Natural killer cell treated with Interleukin-12 subunit alpha and Interleukin-12 subunit beta and Interleukin-15 and Interleukin-18, amount 100 ng/mL, for 72 hours (primary cell): Measurements from ENCODE around the gene PAXIP1. TPM values are rescaled to one million over a fixed set of nuclear protein-coding genes. Genes with fewer than 3 reads are reported as not detected.

Source experiments
- ATAC-seq, 2 donors: fragments of 150-1000 bp; cut with Tn5 transposase in 1 of 2; sonication (Bioruptor Pico), chemical (Tn5 transposase) in 1 of 2; 2 replicates each; pipeline ENCODE4 v1.10.0; 2021
- DNase-seq: peaks from one replicate; pipeline ENCODE4 v3.0.0; 2022; ENCODE audit warnings: low spot score
- H3K27ac Mint-ChIP-seq, 2 donors: 1 replicate in 1 of 2; 2 replicates in 1 of 2; pipeline ENCODE4 v1.8.0; 2022; ENCODE audit warnings: mixed read lengths in 2 of 2, mild to moderate bottlenecking in 1 of 2, moderate library complexity in 1 of 2
- H3K27me3 Mint-ChIP-seq, 2 donors: 1 replicate in 1 of 2; 2 replicates in 1 of 2; pipeline ENCODE4 v1.8.0; 2022; ENCODE audit warnings: mixed read lengths in 2 of 2
- H3K36me3 Mint-ChIP-seq: one replicate; pipeline ENCODE4 v1.8.0; 2022; ENCODE audit warnings: mixed read lengths
- H3K4me1 Mint-ChIP-seq, 2 donors: 1 replicate in 1 of 2; 2 replicates in 1 of 2; pipeline ENCODE4 v1.8.0; 2022; ENCODE audit warnings: low read depth in 2 of 2, mixed read lengths in 2 of 2, mild to moderate bottlenecking in 1 of 2
- H3K4me3 Mint-ChIP-seq: one replicate; pipeline ENCODE4 v1.8.0; 2022; ENCODE audit warnings: mixed read lengths
- H3K9me3 Mint-ChIP-seq: 2 replicates; pipeline ENCODE4 v1.8.0; 2022; ENCODE audit warnings: mixed read lengths
- total RNA-seq, 2 donors: library from RNA; stranded (reverse); gene quantifications; one replicate each; pipeline ENCODE4 v1.2.3, GENCODE V29; 2022

PAXIP1 gene
- total RNA-seq, 2 donors from 2014 or later: 19.3 to 33.4 TPM

DNA sequence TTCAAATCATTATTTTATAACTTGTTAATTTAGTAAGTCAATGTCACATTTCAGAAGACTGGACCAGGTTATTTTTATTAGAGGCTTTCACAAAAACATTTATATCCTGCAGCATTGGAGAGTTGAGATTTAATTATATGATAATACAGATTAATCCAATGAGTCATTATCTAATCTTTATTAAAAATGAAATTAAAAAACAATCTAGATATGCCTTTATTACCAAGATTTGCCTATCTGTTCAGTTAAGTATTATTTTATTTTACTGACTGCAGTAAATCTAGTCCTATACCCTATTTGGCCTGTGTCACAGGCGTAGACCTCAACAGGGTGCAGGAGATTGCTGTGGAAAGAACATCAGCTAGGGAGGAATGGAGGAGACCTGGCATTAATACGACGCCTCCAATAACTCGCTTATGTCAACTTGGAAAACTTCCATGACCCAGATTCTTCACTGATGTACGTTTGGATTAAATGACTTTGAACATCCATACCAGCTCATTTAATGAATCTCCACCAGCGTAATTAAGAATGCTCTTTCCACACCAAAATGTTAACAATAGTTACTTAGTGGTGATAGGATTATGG is 18.2 kb downstream of the PAXIP1 start:
- peaks cover 0 to 7% of the 10 kb centered on the region in 2 donors for H3K4me1 Mint-ChIP-seq
- no peak overlapping the region for H3K4me3 Mint-ChIP-seq
- ATAC-seq (no peak), DNase-seq (no peak)
- H3K9me3 Mint-ChIP-seq: no peaks in the 10 kb centered on the region
- no peaks in the 10 kb centered on the region for H3K27me3 Mint-ChIP-seq
- no peak overlapping the region for H3K27ac Mint-ChIP-seq
- H3K36me3 Mint-ChIP-seq: no peaks in the 10 kb centered on the region

DNA sequence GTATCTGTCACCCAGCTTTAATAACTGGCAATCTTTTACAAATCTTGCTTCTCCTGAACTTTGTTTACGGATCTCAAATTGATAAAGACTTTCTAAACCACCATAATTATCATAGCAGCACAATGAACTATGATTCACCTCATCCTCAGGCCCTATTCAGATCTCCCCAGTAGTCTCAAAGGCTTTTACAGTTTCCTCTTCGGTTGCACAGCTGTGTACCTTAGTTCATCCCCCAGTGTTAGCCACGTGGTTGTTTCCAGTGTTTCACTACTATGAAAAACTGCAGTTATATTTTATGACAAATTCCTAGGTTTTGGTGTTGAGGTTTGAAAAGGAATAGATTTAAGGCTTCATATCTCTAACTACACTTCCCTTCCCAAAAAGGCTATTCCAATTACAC is 24.9 kb downstream of the PAXIP1 start:
- DNase-seq: no peak
- Mint-ChIP-seq H3K4me1 (peaks cover 5 to 14% of the 10 kb centered on the region in 2 donors), H3K36me3 (peaks cover 12% of the 10 kb centered on the region), H3K27me3 (no peaks in the 10 kb centered on the region), H3K27ac (no peak overlapping the region), H3K4me3 (no peak overlapping the region), H3K9me3 (no peaks in the 10 kb centered on the region)
- no peak for ATAC-seq

DNA sequence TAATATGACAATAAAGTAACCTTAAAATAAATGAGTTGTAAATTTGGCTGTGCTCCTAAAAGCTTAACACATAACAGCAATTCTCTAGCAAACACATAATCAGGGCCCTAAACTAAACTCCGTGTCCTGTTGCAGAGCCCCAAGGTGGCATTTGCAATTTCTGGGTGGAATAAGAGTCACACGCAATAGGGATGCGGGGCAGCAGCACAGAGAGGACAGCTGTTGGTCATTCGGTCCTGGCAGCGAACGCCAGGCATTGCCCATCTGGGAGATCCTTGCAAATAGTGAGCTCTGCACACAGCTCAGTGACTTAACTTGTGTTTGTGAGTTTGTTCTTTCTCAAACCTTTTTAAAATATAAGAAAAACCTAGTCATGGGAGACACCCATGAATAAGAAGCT is 25.7 kb downstream of the PAXIP1 start:
- Mint-ChIP-seq H3K4me3 (no peak overlapping the region), H3K4me1 (peaks cover 5 to 14% of the 10 kb centered on the region in 2 donors), H3K9me3 (no peaks in the 10 kb centered on the region), H3K36me3 (peaks cover 12% of the 10 kb centered on the region), H3K27me3 (no peaks in the 10 kb centered on the region), H3K27ac (no peak overlapping the region)
- no peak for DNase-seq
- no peak for ATAC-seq

DNA sequence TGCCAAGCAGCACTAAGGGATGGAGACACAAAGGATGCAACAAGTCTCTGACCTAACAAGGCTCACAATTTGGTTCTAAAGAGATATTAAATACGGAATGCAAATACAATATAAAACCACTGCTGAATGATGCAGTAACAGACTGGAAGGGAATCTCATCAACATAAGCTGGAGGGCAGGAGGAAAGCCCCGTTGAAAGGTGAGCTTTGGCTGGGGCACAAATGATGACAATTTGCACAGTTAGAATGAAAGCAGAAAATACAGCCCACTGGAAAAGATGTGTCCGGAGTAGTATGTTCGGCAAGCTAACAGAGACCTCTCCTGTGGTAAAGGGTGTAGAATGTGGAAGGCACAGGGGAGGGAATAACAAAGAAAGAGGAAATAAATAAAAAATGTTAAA is 26.1 kb downstream of the PAXIP1 start:
- ATAC-seq: no peak

DNA sequence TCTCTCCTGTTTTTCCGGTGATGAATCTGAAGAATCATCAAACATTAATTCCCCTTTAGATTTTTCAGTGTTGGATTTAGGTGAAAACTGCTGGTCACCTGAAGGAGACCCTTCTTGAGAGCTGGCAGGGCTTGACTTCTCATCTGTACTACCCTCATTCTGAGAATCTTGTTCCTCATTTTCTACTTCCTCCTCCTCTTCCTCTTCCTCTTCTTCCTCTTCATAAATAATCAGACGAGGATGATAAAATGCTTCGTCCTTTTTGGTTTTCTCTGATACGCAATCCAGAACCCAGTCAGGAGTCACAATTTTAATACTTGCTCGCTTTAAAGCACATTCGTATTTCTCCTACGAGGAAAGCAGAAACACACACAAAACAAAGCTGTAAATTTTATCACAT is 26.9 kb downstream of the PAXIP1 start:
- no peaks in the 10 kb centered on the region for H3K27me3 Mint-ChIP-seq
- ATAC-seq (no peak), DNase-seq (no peak)
- H3K27ac Mint-ChIP-seq: no peak overlapping the region
- H3K36me3 Mint-ChIP-seq: peaks cover 12% of the 10 kb centered on the region
- no peak overlapping the region for H3K4me3 Mint-ChIP-seq
- no peaks in the 10 kb centered on the region for H3K9me3 Mint-ChIP-seq
- H3K4me1 Mint-ChIP-seq: peaks cover 5 to 17% of the 10 kb centered on the region in 2 donors

More for the DNA sequence above, 26.1 kb downstream of the PAXIP1 start:
- Mint-ChIP-seq H3K4me1 (peaks cover 5 to 15% of the 10 kb centered on the region in 2 donors), H3K27me3 (no peaks in the 10 kb centered on the region), H3K4me3 (no peak overlapping the region), H3K9me3 (no peaks in the 10 kb centered on the region), H3K36me3 (peaks cover 12% of the 10 kb centered on the region), H3K27ac (no peak overlapping the region)
- no peak for DNase-seq

DNA sequence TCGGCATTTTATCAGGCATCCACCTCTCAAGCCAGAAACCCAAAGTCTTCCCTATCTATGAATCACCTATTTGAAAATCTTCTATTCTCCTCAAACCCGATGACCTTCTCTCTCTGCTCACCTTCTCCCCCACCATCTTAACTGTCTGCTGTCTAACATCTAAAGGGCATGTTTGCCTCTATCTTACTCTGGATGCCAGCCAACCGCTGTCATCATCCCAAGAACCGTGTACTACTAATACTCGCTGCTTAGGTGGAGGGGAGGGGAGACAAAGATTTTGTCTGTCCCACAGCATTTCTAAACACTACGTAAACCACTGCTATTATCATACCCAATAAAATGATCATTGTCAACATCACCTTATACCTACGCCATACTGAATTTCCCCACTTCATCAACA is 29.5 kb downstream of the PAXIP1 start:
- no peaks in the 10 kb centered on the region for H3K27me3 Mint-ChIP-seq
- H3K9me3 Mint-ChIP-seq: no peaks in the 10 kb centered on the region
- H3K36me3 Mint-ChIP-seq: peaks cover 23% of the 10 kb centered on the region
- peaks cover 5 to 17% of the 10 kb centered on the region in 2 donors for H3K4me1 Mint-ChIP-seq
- ATAC-seq (no peak), DNase-seq (no peak)
- H3K27ac Mint-ChIP-seq: no peak overlapping the region
- H3K4me3 Mint-ChIP-seq: no peak overlapping the region

DNA sequence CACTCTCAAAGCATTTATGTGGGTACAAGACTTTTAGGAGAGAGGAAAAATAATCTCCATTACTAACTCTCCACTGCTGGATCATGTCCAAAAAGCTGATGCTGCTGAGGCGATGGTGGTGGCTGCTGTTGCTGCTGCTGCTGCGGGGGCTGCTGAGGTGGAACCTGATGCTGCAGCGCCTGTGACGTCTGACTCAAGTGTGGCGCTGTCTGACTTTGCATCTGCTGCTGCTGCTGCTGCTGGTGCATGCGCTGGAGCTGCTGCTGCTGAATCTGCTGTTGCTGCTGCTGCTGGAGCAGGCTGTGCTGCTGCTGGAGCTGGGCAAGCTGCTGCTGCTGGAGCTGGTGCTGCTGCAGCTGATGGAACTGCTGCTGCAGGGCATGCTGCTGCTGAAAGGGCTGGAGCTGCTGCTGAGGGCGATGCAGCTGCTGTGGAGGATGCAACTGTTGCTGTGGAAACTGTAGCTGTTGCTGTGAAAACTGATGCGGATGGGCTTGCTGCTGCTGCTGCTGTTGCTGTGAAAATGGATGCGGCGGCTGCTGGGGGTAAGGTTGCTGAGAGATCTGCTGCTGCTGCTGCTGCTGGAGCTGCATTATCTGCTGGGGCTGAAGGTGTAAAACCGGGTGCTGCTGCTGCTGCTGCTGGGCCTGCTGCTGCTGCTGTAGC is 34.5 kb downstream of the PAXIP1 start:
- Mint-ChIP-seq H3K27ac (no peak overlapping the region), H3K27me3 (no peaks in the 10 kb centered on the region)

DNA sequence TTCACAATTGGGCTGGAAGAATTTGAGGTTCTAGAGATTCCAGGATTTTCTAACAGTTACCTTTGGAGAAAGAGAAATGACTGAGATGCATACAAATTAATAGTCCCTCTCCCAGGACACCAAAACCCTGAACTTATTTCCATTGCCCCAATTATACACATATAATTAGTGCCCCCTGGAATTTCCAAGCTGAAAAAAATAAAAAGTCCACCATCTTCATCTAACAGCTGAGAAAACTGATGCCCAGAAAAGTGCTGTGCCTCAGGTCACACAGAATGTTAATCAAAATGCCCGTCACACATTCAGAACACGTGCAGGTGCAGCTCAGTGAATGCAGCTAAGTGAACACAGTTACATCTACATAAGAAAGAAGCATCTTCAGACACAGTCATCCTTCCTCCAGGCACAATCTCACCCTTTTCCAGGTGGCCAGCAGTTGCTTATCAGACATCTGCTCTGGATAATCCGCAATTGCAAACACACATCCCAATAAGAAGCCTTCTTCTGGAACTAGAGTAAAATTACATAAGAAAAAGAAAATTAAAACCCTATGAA is 35.4 kb downstream of the PAXIP1 start:
- ATAC-seq (no peak), DNase-seq (no peak)
- Mint-ChIP-seq H3K9me3 (no peaks in the 10 kb centered on the region), H3K4me1 (peaks cover 0 to 5% of the 10 kb centered on the region in 2 donors), H3K27ac (no peak overlapping the region), H3K36me3 (peaks cover 32% of the 10 kb centered on the region), H3K4me3 (no peak overlapping the region), H3K27me3 (no peaks in the 10 kb centered on the region)

More for the DNA sequence above, 34.5 kb downstream of the PAXIP1 start:
- H3K9me3 Mint-ChIP-seq: no peaks in the 10 kb centered on the region
- no peak overlapping the region for H3K4me3 Mint-ChIP-seq
- DNase-seq (no peak), ATAC-seq (no peak)
- H3K36me3 Mint-ChIP-seq: peaks cover 32% of the 10 kb centered on the region
- peaks cover 0 to 9% of the 10 kb centered on the region in 2 donors for H3K4me1 Mint-ChIP-seq

DNA sequence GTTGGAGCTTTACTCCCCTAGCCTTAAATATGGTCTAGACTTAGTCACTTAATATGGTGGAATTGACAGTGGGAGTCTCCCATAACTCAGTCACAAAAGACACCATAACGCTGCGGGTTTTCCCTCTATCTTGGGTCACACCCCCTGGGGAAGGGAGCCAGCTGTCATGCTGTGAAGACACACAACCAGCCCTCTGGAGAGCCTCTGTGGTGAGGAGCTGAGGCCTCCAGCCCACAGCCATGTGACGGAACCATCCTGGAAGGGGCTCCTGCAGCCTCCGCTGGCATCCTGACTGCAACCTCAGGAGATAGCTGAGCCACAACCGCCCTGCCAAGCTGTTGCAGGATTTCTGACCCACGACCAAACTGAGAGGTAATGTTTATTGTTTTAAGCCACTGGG is 37.9 kb downstream of the PAXIP1 start:
- peaks cover 0 to 3% of the 10 kb centered on the region in 2 donors for H3K4me1 Mint-ChIP-seq
- DNase-seq (no peak), ATAC-seq (no peak)
- H3K27ac Mint-ChIP-seq: no peak overlapping the region
- H3K36me3 Mint-ChIP-seq: peaks cover 40% of the 10 kb centered on the region
- H3K9me3 Mint-ChIP-seq: no peaks in the 10 kb centered on the region
- H3K4me3 Mint-ChIP-seq: no peak overlapping the region
- H3K27me3 Mint-ChIP-seq: no peaks in the 10 kb centered on the region

DNA sequence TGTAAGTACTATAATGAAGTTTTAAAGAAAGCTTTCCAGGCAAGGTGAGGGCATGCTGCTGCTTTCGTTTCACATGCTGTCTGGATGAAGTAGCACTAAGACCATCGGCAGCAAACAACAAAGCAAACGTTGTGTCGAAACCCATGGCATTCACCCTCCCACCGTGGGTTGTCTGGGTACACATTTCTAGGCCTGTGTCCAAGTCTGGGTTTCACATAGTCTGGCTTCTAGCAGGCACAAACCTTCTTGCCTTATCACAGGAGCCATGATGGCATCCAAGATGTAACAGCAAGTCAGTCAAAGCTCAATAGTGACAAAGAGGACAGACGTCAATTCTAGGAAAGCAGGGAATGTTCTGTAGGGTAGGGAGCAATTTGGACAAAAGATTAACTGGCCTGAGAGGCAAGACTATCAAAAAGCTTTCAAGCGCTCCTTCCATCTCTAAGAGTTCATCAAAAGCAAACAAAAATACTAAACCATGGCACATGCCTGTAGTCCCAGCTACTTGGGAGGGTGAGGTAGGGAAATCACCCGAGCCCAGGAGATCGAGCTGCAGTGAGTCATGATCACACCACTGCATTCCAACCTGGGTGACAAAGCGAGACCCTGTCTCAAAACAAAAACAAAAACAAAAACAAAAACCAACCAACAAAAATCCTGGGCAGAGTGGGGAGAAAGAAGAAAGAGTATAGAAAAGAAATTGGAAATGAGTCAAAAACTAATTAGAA is 42.7 kb downstream of the PAXIP1 start:
- DNase-seq: no peak
- no peak for ATAC-seq
- H3K27ac Mint-ChIP-seq: peak overlapping the region in 1 of 2 donors; percentile 31
- H3K9me3 Mint-ChIP-seq: no peaks in the 10 kb centered on the region
- no peaks in the 10 kb centered on the region for H3K4me1 Mint-ChIP-seq
- no peaks in the 10 kb centered on the region for H3K27me3 Mint-ChIP-seq
- no peak overlapping the region for H3K4me3 Mint-ChIP-seq
- peaks cover 13% of the 10 kb centered on the region for H3K36me3 Mint-ChIP-seq

DNA sequence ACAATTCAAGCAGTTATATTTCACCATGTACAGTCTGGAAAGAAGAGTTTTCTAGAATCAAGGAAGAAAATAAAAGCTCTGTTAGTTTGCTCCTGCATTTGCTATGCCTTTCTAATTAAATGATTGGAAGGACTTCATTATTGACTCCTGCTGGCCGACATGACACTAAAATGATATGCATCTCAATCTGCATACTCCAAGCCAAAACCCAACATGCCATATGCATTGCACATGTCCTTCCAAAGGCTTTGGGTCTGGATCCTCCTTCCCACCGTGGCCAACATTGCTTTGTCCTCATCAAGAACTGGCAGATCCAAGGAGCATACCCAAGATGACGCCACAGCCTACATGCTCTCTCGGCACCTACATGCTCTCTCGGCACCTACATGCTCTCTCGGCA is 46.5 kb downstream of the PAXIP1 start:
- DNase-seq (no peak), ATAC-seq (no peak)

DNA sequence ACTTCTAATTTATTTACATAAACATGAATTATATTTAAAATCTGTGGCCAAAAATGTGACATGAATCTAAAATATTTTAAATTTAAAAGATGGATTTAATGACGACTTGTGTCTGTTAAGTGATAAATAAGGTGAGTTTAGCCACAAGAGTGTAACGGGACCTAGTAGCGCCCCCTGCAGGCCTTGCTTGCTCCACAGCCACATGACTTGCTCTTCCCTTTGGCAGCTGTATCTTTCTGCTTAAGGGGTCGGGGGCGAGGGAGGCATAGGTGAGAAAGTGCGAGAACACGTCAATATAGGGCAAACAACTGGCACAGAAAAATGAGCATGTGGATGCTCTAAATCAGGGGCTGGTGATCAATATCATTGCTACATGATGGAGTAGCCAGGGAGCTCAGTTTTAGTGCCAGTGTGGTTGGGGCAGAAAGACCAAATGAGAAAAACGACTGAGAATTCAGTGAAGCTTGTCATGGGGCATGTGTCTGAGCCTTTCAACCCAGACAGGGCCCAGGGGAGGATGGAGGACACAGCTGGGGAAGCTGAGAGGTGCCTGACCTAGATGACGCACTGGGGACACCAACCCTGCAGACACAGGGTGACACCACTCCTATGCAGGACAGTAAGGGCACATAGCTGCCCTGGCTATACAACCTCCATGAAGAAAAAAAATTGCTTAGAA is 49.8 kb downstream of the PAXIP1 start:
- H3K27me3 Mint-ChIP-seq: no peaks in the 10 kb centered on the region
- H3K9me3 Mint-ChIP-seq: no peaks in the 10 kb centered on the region
- DNase-seq: no peak
- no peak overlapping the region for H3K4me3 Mint-ChIP-seq
- H3K36me3 Mint-ChIP-seq: peaks cover 21% of the 10 kb centered on the region
- no peak overlapping the region for H3K27ac Mint-ChIP-seq
- no peaks in the 10 kb centered on the region for H3K4me1 Mint-ChIP-seq
- ATAC-seq: no peak

More for the DNA sequence above, 46.5 kb downstream of the PAXIP1 start:
- H3K27me3 Mint-ChIP-seq: no peaks in the 10 kb centered on the region
- H3K27ac Mint-ChIP-seq: no peak overlapping the region
- H3K9me3 Mint-ChIP-seq: no peaks in the 10 kb centered on the region
- H3K4me1 Mint-ChIP-seq: no peaks in the 10 kb centered on the region
- no peak overlapping the region for H3K4me3 Mint-ChIP-seq
- peaks cover 19% of the 10 kb centered on the region for H3K36me3 Mint-ChIP-seq

DNA sequence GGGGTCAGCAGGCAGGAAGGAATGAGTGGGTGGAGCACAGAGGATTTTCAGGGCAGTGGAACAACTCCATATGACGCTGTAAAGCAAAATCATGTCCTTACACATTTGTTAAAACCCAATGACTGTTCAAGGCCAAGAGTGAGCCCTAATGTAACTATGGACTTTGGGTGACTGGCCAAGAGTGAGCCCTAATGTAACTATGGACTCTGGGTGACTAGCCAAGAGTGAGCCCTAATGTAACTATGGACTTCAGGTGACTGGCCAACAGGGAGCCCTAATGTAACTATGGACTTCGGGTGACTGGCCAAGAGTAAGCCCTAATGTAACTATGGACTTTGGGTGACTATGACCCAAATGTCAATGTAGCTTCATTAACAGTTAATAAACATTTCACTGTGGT is 52.0 kb downstream of the PAXIP1 start:
- no peak for DNase-seq
- Mint-ChIP-seq H3K4me3 (no peak overlapping the region), H3K27ac (no peak overlapping the region), H3K4me1 (no peaks in the 10 kb centered on the region), H3K36me3 (peaks cover 21% of the 10 kb centered on the region), H3K9me3 (no peaks in the 10 kb centered on the region), H3K27me3 (no peaks in the 10 kb centered on the region)
- ATAC-seq: no peak
